HG03442 (cell line): Measurements from ENCODE around the gene SYNJ1.
"Not testable (repeated sequence)": the region's sequence is repeated elsewhere in the genome, so short reads cannot be mapped to it uniquely, and the experiment has no call there.

ENCODE experiments used
- ATAC-seq: cut with Tn5 transposase; IDR thresholded peaks from one replicate; pipeline ENCODE4 v1.9.1; 2021; ENCODE audit warnings: mild to moderate bottlenecking, moderate library complexity; ENCODE audit not compliant: unreplicated experiment

Gene SYNJ1

GRCh38 chr21:32698971-32699693, 28.7 kb downstream of the SYNJ1 start:
- ATAC-seq = no peak

GRCh38 chr21:32698286-32698685, 29.5 kb downstream of the SYNJ1 start:
- ATAC-seq = no peak

GRCh38 chr21:32695482-32695881, 32.3 kb downstream of the SYNJ1 start:
- not testable (repeated sequence) for ATAC-seq

GRCh38 chr21:32693581-32693980, 34.2 kb downstream of the SYNJ1 start:
- no peak for ATAC-seq

GRCh38 chr21:32690085-32690484, 37.7 kb downstream of the SYNJ1 start:
- no peak for ATAC-seq

- ATAC-seq = no peak
Observed at GRCh38 chr21:32687643-32688345, 40.0 kb downstream of the SYNJ1 start.

- no peak for ATAC-seq
Observed at GRCh38 chr21:32682696-32683474, 44.9 kb downstream of the SYNJ1 start.

- no peak for ATAC-seq
Observed at GRCh38 chr21:32674731-32675130, 53.1 kb downstream of the SYNJ1 start.

GRCh38 chr21:32674038-32674437, 53.8 kb downstream of the SYNJ1 start:
- ATAC-seq = no peak

GRCh38 chr21:32666258-32666657, 61.6 kb downstream of the SYNJ1 start:
- no peak for ATAC-seq

- not testable (repeated sequence) for ATAC-seq
Observed at GRCh38 chr21:32664095-32664494, 63.7 kb downstream of the SYNJ1 start.

GRCh38 chr21:32661981-32662380, 65.8 kb downstream of the SYNJ1 start:
- ATAC-seq = not testable (repeated sequence)

- ATAC-seq = not testable (repeated sequence)
Observed at GRCh38 chr21:32661026-32661782, 66.6 kb downstream of the SYNJ1 start.

- ATAC-seq = no peak
Observed at GRCh38 chr21:32658524-32658923, 69.3 kb downstream of the SYNJ1 start.

- ATAC-seq = no peak
Observed at GRCh38 chr21:32653326-32653901, 74.4 kb downstream of the SYNJ1 start.

GRCh38 chr21:32648165-32648564, 79.6 kb downstream of the SYNJ1 start:
- no peak for ATAC-seq

GRCh38 chr21:32645261-32646182, 82.3 kb downstream of the SYNJ1 start:
- no peak for ATAC-seq

GRCh38 chr21:32641710-32642698, 85.8 kb downstream of the SYNJ1 start:
- ATAC-seq = no peak
